Stimulated activated CD4-positive, alpha-beta T cell treated with anti-CD3 and anti-CD28 coated beads, Interleukin-2, amount 100 ng/mL, for 24 hours (primary cell): Measurements from ENCODE around the gene FILIP1L.

ENCODE experiments used
- DNase-seq, 2 donors: peaks; one replicate each; pipeline ENCODE4 v3.0.0-alpha.2; 2020

Gene FILIP1L

GRCh38 chr3:100124201-100124761 lies 10.0 kb upstream of the FILIP1L start:
- no peak for DNase-seq

- DNase-seq: no peak
These were observed 8.8 kb upstream of the FILIP1L start for GRCh38 chr3:100123112-100123511.

- DNase-seq: no peak
These were observed 8.0 kb upstream of the FILIP1L start for GRCh38 chr3:100122321-100122720.

GRCh38 chr3:100120693-100121092 lies 6.4 kb upstream of the FILIP1L start:
- no peak for DNase-seq

- DNase-seq: no peak
These were observed 5.7 kb upstream of the FILIP1L start for GRCh38 chr3:100120012-100120411.

GRCh38 chr3:100117093-100117492 lies 2.8 kb upstream of the FILIP1L start:
- DNase-seq: no peak

- no peak for DNase-seq
These were observed 433 bp downstream of the FILIP1L start for GRCh38 chr3:100113723-100114412.

GRCh38 chr3:100111728-100112127 lies 2.6 kb downstream of the FILIP1L start:
- no peak for DNase-seq

- DNase-seq: no peak
These were observed 4.1 kb downstream of the FILIP1L start for GRCh38 chr3:100110162-100110561.

GRCh38 chr3:100108464-100109079 lies 5.7 kb downstream of the FILIP1L start:
- DNase-seq: no peak

GRCh38 chr3:100107221-100107814 lies 7.0 kb downstream of the FILIP1L start:
- no peak for DNase-seq

GRCh38 chr3:100106531-100107141 lies 7.7 kb downstream of the FILIP1L start:
- no peak for DNase-seq

- DNase-seq: no peak
These were observed 8.2 kb downstream of the FILIP1L start for GRCh38 chr3:100106094-100106493.

- no peak for DNase-seq
These were observed 8.8 kb downstream of the FILIP1L start for GRCh38 chr3:100105501-100105900.

GRCh38 chr3:100104817-100105413 lies 9.4 kb downstream of the FILIP1L start:
- no peak for DNase-seq

GRCh38 chr3:100104442-100104798 lies 9.9 kb downstream of the FILIP1L start:
- no peak for DNase-seq

- no peak for DNase-seq
These were observed 10.5 kb downstream of the FILIP1L start for GRCh38 chr3:100103558-100104441.

GRCh38 chr3:100102757-100103156 lies 11.5 kb downstream of the FILIP1L start:
- no peak for DNase-seq

GRCh38 chr3:100100425-100100824 lies 13.9 kb downstream of the FILIP1L start:
- DNase-seq: no peak

GRCh38 chr3:100099621-100100020 lies 14.7 kb downstream of the FILIP1L start:
- DNase-seq: no peak

GRCh38 chr3:100098784-100099070 lies 15.6 kb downstream of the FILIP1L start:
- DNase-seq: no peak
